Measurements from ENCODE around the gene LKAAEAR1.

The LKAAEAR1 gene

GRCh38 chr20:64038565-64039292 lies 45.5 kb downstream of the LKAAEAR1 start:
- H3K4me3 Mint-ChIP-seq: peak overlapping the region; percentile 69 to 75
- H3K27me3 Mint-ChIP-seq: no peaks in the 10 kb centered on the region
- H3K4me1 Mint-ChIP-seq (ENCODE audit: low read depth in 2 of 2): peaks cover 23 to 38% of the 10 kb centered on the region in 2 donors
- no peak overlapping the region for H3K27ac Mint-ChIP-seq
- H3K9me3 Mint-ChIP-seq: no peaks in the 10 kb centered on the region
- peaks cover 19% of the 10 kb centered on the region for H3K36me3 Mint-ChIP-seq (ENCODE audit: insufficient read depth)
- peak; percentile 62 to 76 (median 75) for DNase-seq
- ATAC-seq (replicated peaks): peak; percentile 74

GRCh38 chr20:64038224-64038564 lies 46.0 kb downstream of the LKAAEAR1 start:
- Mint-ChIP-seq H3K27me3 (no peaks in the 10 kb centered on the region), H3K36me3 (ENCODE audit: insufficient read depth) (peaks cover 24% of the 10 kb centered on the region), H3K4me3 (peak overlapping the region; percentile 69 to 75), H3K9me3 (no peaks in the 10 kb centered on the region), H3K27ac (no peak overlapping the region), H3K4me1 (ENCODE audit: low read depth in 2 of 2) (peaks cover 23 to 34% of the 10 kb centered on the region in 2 donors)
- ATAC-seq (replicated peaks) (peak; percentile 14), DNase-seq (no peak)

- DNase-seq: no peak
- Mint-ChIP-seq H3K9me3 (no peaks in the 10 kb centered on the region), H3K36me3 (ENCODE audit: insufficient read depth) (peaks cover 30% of the 10 kb centered on the region), H3K27me3 (no peaks in the 10 kb centered on the region), H3K4me1 (ENCODE audit: low read depth in 2 of 2) (peaks cover 25 to 34% of the 10 kb centered on the region in 2 donors), H3K4me3 (peak overlapping the region; percentile 69 to 75), H3K27ac (peak overlapping the region in 1 of 2 donors; percentile 85)
- no peak for ATAC-seq (replicated peaks)
These were observed 46.5 kb downstream of the LKAAEAR1 start for GRCh38 chr20:64037498-64038213.

- Mint-ChIP-seq H3K27me3 (no peaks in the 10 kb centered on the region), H3K9me3 (no peaks in the 10 kb centered on the region), H3K27ac (peak overlapping the region; percentile 81 to 85), H3K4me3 (peak overlapping the region; percentile 69 to 75), H3K36me3 (ENCODE audit: insufficient read depth) (peaks cover 35% of the 10 kb centered on the region), H3K4me1 (ENCODE audit: low read depth in 2 of 2) (peaks cover 28 to 34% of the 10 kb centered on the region in 2 donors)
- no peak for DNase-seq
- ATAC-seq (replicated peaks): no peak
These were observed 47.0 kb downstream of the LKAAEAR1 start for GRCh38 chr20:64037199-64037497.

GRCh38 chr20:64036346-64037198 lies 47.6 kb downstream of the LKAAEAR1 start:
- Mint-ChIP-seq H3K9me3 (no peaks in the 10 kb centered on the region), H3K27me3 (no peaks in the 10 kb centered on the region), H3K4me3 (peak overlapping the region; percentile 69 to 74), H3K36me3 (ENCODE audit: insufficient read depth) (peaks cover 41% of the 10 kb centered on the region), H3K27ac (peak overlapping the region; percentile 81 to 85), H3K4me1 (ENCODE audit: low read depth in 2 of 2) (peaks cover 28 to 34% of the 10 kb centered on the region in 2 donors)
- no peak for ATAC-seq (replicated peaks)
- no peak for DNase-seq

- Mint-ChIP-seq H3K27me3 (no peaks in the 10 kb centered on the region), H3K36me3 (ENCODE audit: insufficient read depth) (peaks cover 47% of the 10 kb centered on the region), H3K4me1 (ENCODE audit: low read depth in 2 of 2) (peaks cover 28 to 34% of the 10 kb centered on the region in 2 donors), H3K4me3 (peak within 1 kb of the TSS; percentile 69 to 74), H3K27ac (peak within 1 kb of the TSS; percentile 81 to 85), H3K9me3 (no peaks in the 10 kb centered on the region)
- no peak for ATAC-seq (replicated peaks)
- no peak for DNase-seq
These were observed 48.3 kb downstream of the LKAAEAR1 start, which contains the start of gene C20orf204 for GRCh38 chr20:64035933-64036345. Gene C20orf204, plus strand, starts transcription at chr20:64036182. Its CDS starts 142 bp downstream, at chr20:64036324.

- Mint-ChIP-seq H3K27ac (peak overlapping the region; percentile 81 to 85), H3K9me3 (no peaks in the 10 kb centered on the region), H3K4me1 (ENCODE audit: low read depth in 2 of 2) (peaks cover 28 to 34% of the 10 kb centered on the region in 2 donors), H3K4me3 (peak overlapping the region; percentile 64 to 74), H3K27me3 (no peaks in the 10 kb centered on the region), H3K36me3 (ENCODE audit: insufficient read depth) (peaks cover 53% of the 10 kb centered on the region)
- DNase-seq: peak in 2 of 3 experiments; percentile 33 to 36
- ATAC-seq (replicated peaks): peak; percentile 54
These were observed 48.9 kb downstream of the LKAAEAR1 start for GRCh38 chr20:64035066-64035932.

GRCh38 chr20:64033981-64034493 lies 50.2 kb downstream of the LKAAEAR1 start:
- DNase-seq: no peak
- H3K27me3 Mint-ChIP-seq: no peaks in the 10 kb centered on the region
- H3K4me3 Mint-ChIP-seq: peak overlapping the region; percentile 64 to 74
- H3K9me3 Mint-ChIP-seq: no peaks in the 10 kb centered on the region
- peaks cover 66% of the 10 kb centered on the region for H3K36me3 Mint-ChIP-seq (ENCODE audit: insufficient read depth)
- peaks cover 25 to 28% of the 10 kb centered on the region in 2 donors for H3K4me1 Mint-ChIP-seq (ENCODE audit: low read depth in 2 of 2)
- ATAC-seq (replicated peaks): no peak
- peak overlapping the region; percentile 81 to 82 for H3K27ac Mint-ChIP-seq
